SK-N-SH (cell line): ENCODE results near the gene PCIF1. TPM values are rescaled to one million over a fixed set of nuclear protein-coding genes. Genes with fewer than 3 reads are reported as not detected.

Experiments used
- CTCF ChIA-PET: fragments of 300-600, 350-600 bp; formaldehyde crosslinking; extraction: SDS; loops from one replicate; lab custom pipeline; 2021; lab: Yijun Ruan, JAX
- POLR2A ChIA-PET: fragments of 350-600 bp; sonication (Branson Sonifier 250); formaldehyde crosslinking; extraction: SDS; loops from one replicate; lab custom pipeline; 2020; ENCODE audit warnings: antibody characterized with exemption, inconsistent platforms; lab: Yijun Ruan, JAX
- DNase-seq: peaks from one replicate; pipeline ENCODE4 v3.0.0; 2012
- H2AFZ ChIP-seq: fragments of 200-600 bp; sonication (generic); 2 replicates; pipeline ENCODE4 v1.8.1; 2016; ENCODE audit warnings: antibody characterized with exemption, mild to moderate bottlenecking, low read depth
- H3F3A ChIP-seq: fragments of 200-600 bp; sonication (generic); replicated peaks from 2 replicates; pipeline ENCODE3; 2016; ENCODE audit warnings: antibody characterized with exemption, mild to moderate bottlenecking; ENCODE audit not compliant: insufficient read depth
- H3K27ac ChIP-seq, 2 experiments: fragments of 200-500 bp in 1 of 2; fragments of 200-600 bp in 1 of 2; sonication (Bioruptor generic) in 1 of 2; sonication (generic), shearing (Covaris generic) in 1 of 2; 2 replicates each; pipeline versions ENCODE4 v1.5.1 to v1.6.1; 2014 to 2016; ENCODE audit warnings: low read depth in 2 of 2, inconsistent platforms in 1 of 2, low read length in 1 of 2, mild to moderate bottlenecking in 1 of 2, mixed read lengths in 1 of 2
- H3K27me3 ChIP-seq: fragments of 200-600 bp; sonication (generic), shearing (Covaris generic); 2 replicates; pipeline ENCODE4 v1.6.1; 2016; ENCODE audit warnings: mixed run types; ENCODE audit not compliant: insufficient read depth
- H3K36me3 ChIP-seq, 2 experiments: fragments of 200-500 bp in 1 of 2; fragments of 200-600 bp in 1 of 2; sonication (Bioruptor generic) in 1 of 2; sonication (generic) in 1 of 2; replicated peaks in 1 of 2; 2 replicates each; pipeline versions ENCODE3 to v1.5.1; 2014 to 2016; ENCODE audit warnings: low read length in 1 of 2, mild to moderate bottlenecking in 1 of 2; ENCODE audit not compliant: insufficient read depth in 2 of 2, control insufficient read depth in 1 of 2
- H3K4me1 ChIP-seq, 2 experiments: fragments of 200-500 bp in 1 of 2; fragments of 200-600 bp in 1 of 2; sonication (Bioruptor generic) in 1 of 2; sonication (generic), shearing (Covaris generic) in 1 of 2; 2 replicates each; pipeline versions ENCODE4 v1.5.1 to v1.6.1; 2014 to 2016; ENCODE audit warnings: low read depth in 1 of 2, low read length in 1 of 2, mixed run types in 1 of 2; ENCODE audit not compliant: insufficient read depth in 2 of 2, control insufficient read depth in 1 of 2
- H3K4me2 ChIP-seq: fragments of 200-600 bp; sonication (generic), shearing (Covaris generic); 2 replicates; pipeline ENCODE4 v1.6.1; 2017; ENCODE audit warnings: mixed run types
- H3K4me3 ChIP-seq, 2 experiments: fragments of 200-500 bp in 1 of 2; fragments of 200-600 bp in 1 of 2; sonication (Bioruptor generic) in 1 of 2; sonication (generic), shearing (Covaris generic) in 1 of 2; 2 replicates each; pipeline versions ENCODE4 v1.5.1 to v1.8.1; 2014 to 2016; ENCODE audit warnings: low read depth in 2 of 2, inconsistent platforms in 1 of 2, low read length in 1 of 2, mild to moderate bottlenecking in 1 of 2, mixed read lengths in 1 of 2, moderate library complexity in 1 of 2
- H3K79me2 ChIP-seq: fragments of 200-600 bp; sonication (generic); 2 replicates; pipeline ENCODE4 v1.8.1; 2017; ENCODE audit warnings: mild to moderate bottlenecking; ENCODE audit not compliant: insufficient read depth
- H3K9ac ChIP-seq: fragments of 200-600 bp; sonication (generic); 2 replicates; pipeline ENCODE4 v1.6.1; 2017; ENCODE audit warnings: mixed run types
- H3K9me2 ChIP-seq: fragments of 200-600 bp; sonication (generic); 2 replicates; pipeline ENCODE4 v1.6.1; 2017; ENCODE audit warnings: mixed run types
- H3K9me3 ChIP-seq: fragments of 200-600 bp; sonication (generic); 2 replicates; pipeline ENCODE4 v1.6.1; 2017; ENCODE audit warnings: mixed run types, mild to moderate bottlenecking, moderate library complexity
- H4K20me1 ChIP-seq: fragments of 200-600 bp; sonication (generic); 2 replicates; pipeline ENCODE4 v1.6.1; 2017; ENCODE audit warnings: mild to moderate bottlenecking, mixed run types; ENCODE audit not compliant: insufficient read depth
- CTCF ChIP-seq: fragments of 200-600 bp; sonication (generic); IDR thresholded peaks from 2 replicates; pipeline ENCODE4 v1.6.1; 2017; ENCODE audit warnings: antibody characterized with exemption, mild to moderate bottlenecking, moderate library complexity
- ELF1 ChIP-seq: IDR thresholded peaks from 2 replicates; pipeline ENCODE4 v1.4.0; 2012
- FOSL2 ChIP-seq: IDR thresholded peaks from 2 replicates; pipeline ENCODE4 v1.4.0; 2012; ENCODE audit warnings: low read depth, mild to moderate bottlenecking, moderate library complexity, borderline replicate concordance
- FOXJ3 ChIP-seq: sonication (generic); formaldehyde crosslinking; IDR thresholded peaks from 2 replicates; pipeline ENCODE4 v1.5.1; 2020; ENCODE audit warnings: mild to moderate bottlenecking, missing genetic modification reagents
- GABPA ChIP-seq: IDR thresholded peaks from 2 replicates; pipeline ENCODE4 v1.4.0; 2012; ENCODE audit warnings: low read depth, mild to moderate bottlenecking
- GATA2 ChIP-seq: sonication (generic); formaldehyde crosslinking; IDR thresholded peaks from 2 replicates; pipeline ENCODE4 v1.5.0; 2020; ENCODE audit warnings: mild to moderate bottlenecking, missing genetic modification reagents
- IRF3 ChIP-seq: fragments of 150-350 bp; IDR thresholded peaks from 2 replicates; pipeline ENCODE4 v1.6.1; 2016; ENCODE audit warnings: mild to moderate bottlenecking, low read depth, low read length
- JUND ChIP-seq: IDR thresholded peaks from 2 replicates; pipeline ENCODE4 v1.4.0; 2012
- MEF2A ChIP-seq: IDR thresholded peaks from 2 replicates; pipeline ENCODE4 v1.4.0; 2012; ENCODE audit warnings: low read depth, borderline replicate concordance
- MXI1 ChIP-seq: IDR thresholded peaks from 2 replicates; pipeline ENCODE4 v1.6.1; 2012; ENCODE audit warnings: mild to moderate bottlenecking, low read depth, low read length, improper control_type of control experiment
- NFIC ChIP-seq: IDR thresholded peaks from 2 replicates; pipeline ENCODE4 v1.4.0; 2012; ENCODE audit warnings: borderline replicate concordance
- PBX3 ChIP-seq: IDR thresholded peaks from 2 replicates; pipeline ENCODE4; 2012
- POLR2AphosphoS5 ChIP-seq: IDR thresholded peaks from 2 replicates; pipeline ENCODE4 v1.6.1; 2012; ENCODE audit warnings: low read depth, low read length
- RFX5 ChIP-seq: IDR thresholded peaks from 2 replicates; pipeline ENCODE4 v1.6.1; 2012; ENCODE audit warnings: mild to moderate bottlenecking, improper control_type of control experiment, low read length
- RXRA ChIP-seq: IDR thresholded peaks from 2 replicates; pipeline ENCODE4 v1.4.0; 2012; ENCODE audit warnings: low read depth, mild to moderate bottlenecking, borderline replicate concordance
- SMC3 ChIP-seq: IDR thresholded peaks from 2 replicates; pipeline ENCODE4 v1.6.1; 2012; ENCODE audit warnings: low read depth, low read length, improper control_type of control experiment
- TCF12 ChIP-seq: IDR thresholded peaks from 2 replicates; pipeline ENCODE4 v1.4.0; 2012
- YY1 ChIP-seq: IDR thresholded peaks from 2 replicates; pipeline ENCODE4 v1.4.0; 2012; ENCODE audit warnings: low read depth, mild to moderate bottlenecking
- ZBTB33 ChIP-seq: IDR thresholded peaks from 2 replicates; pipeline ENCODE4 v1.4.0; 2012; ENCODE audit warnings: low read depth, borderline replicate concordance
- WGBS: methylation state at CpG from one replicate; pipeline ENCODE4 v1.1.6; 2017; ENCODE audit warnings: low lambda C conversion rate; 5-methylcytosine and 5-hydroxymethylcytosine counted together
- polyA plus RNA-seq, 3 experiments: library from polyadenylated mRNA; depleted of rRNA; stranded (reverse); fragments of >200 nt; gene quantifications; 2 replicates each; pipeline ENCODE4 v1.2.3, GENCODE V29; 2012

PCIF1 gene
- polyA plus RNA-seq, 1 of the 3 experiments (the other 2 are of a cell fraction) = 23.1 TPM

- TF ChIP-seq PBX3 (0 out of 2 replicates have a peak, but pooled peaks have one; percentile 8), RFX5 (peak; percentile 31; the same call in 1 of the 2 replicates), ZBTB33 (no peak), FOSL2 (no peak), POLR2AphosphoS5 (peak; percentile 86), GABPA (peak; percentile 41; the same call in 1 of the 2 replicates), MXI1 (no peak), IRF3 (no peak)
- TF ChIP-seq, all 33 proteins: peak for 13
Measured at GRCh38 chr20:45934586-45935415, at the start of gene PCIF1 (continued).

- POLR2A ChIA-PET = no interaction called here
Measured at GRCh38 chr20:45886590-45887345, 47.7 kb upstream of the PCIF1 start.

More at GRCh38 chr20:45886590-45887345, 47.7 kb upstream of the PCIF1 start:
- Histone ChIP-seq H3K9me3 (no peaks in the 10 kb centered on the region), H2AFZ (no peak overlapping the region), H3K4me1 (peaks cover 4 to 10% of the 10 kb centered on the region in 2 experiments; a peak in 3 of 4 replicates), H3K9ac (no peak overlapping the region), H3K79me2 (peaks cover 19% of the 10 kb centered on the region), H4K20me1 (no peaks in the 10 kb centered on the region), H3K9me2 (no peaks in the 10 kb centered on the region), H3K27ac (no peak overlapping the region), H3K4me3 (no peak overlapping the region), H3F3A (peaks cover 15% of the 10 kb centered on the region), H3K27me3 (no peaks in the 10 kb centered on the region), H3K36me3 (peaks cover 3 to 15% of the 10 kb centered on the region in 2 experiments), H3K4me2 (no peak overlapping the region)
- TF ChIP-seq CTCF (no peak), GATA2 (CRISPR knock-in tag) (no peak), POLR2AphosphoS5 (no peak), ZBTB33 (no peak), FOXJ3 (CRISPR knock-in tag) (no peak), YY1 (no peak), SMC3 (no peak), ELF1 (no peak), JUND (no peak), IRF3 (no peak), NFIC (no peak), FOSL2 (no peak), MEF2A (no peak), RXRA (no peak), TCF12 (no peak)
- CTCF ChIA-PET = no interaction called here
- WGBS = 93% methylated on average over 9 of the region's 19 CpGs
- no peak for DNase-seq
